ENCODE data around the gene VKORC1.

- TF ChIP-seq POLR2A (IDR thresholded peaks at IDR 0.05; ENCODE audit: low read length) (no peak), GATA1 (IDR thresholded peaks at IDR 0.05; ENCODE audit: low read depth, low read length) (no peak)
These were observed 47.0 kb upstream of the VKORC1 start for GRCh38 chr16:31141489-31142108.

All from erythroblast (primary cell).